ENCODE results near the gene KASH5.

Gene KASH5

DNA sequence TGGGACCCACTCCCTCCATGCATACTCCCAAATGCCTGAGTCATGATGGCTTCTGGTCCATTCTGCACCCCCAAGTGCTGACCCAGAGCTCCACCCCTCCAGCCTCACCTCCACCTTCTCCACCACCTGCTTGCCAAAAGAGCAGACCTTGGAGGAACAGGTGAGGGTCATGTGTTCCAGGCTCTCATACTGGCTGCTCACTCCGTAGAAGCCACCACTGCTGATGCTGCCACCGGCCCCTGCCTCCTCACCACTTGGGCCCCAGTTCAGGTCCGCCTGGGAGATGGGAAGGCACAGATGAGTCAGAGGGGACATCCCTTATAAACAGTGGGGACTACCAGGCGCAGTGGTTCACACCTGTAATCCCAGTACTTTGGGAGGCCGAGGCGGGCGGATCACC, 44.9 kb upstream of the KASH5 start:
- Histone ChIP-seq H3K9me3 (replicated peaks; ENCODE audit: insufficient read depth, low read length) (no peaks in the 10 kb centered on the region), H3K27ac (ENCODE audit: low read length) (no peak overlapping the region), H4K20me1 (ENCODE audit: insufficient read depth, low read length) (no peaks in the 10 kb centered on the region), H3K27me3 (replicated peaks; ENCODE audit: insufficient read depth, low read length) (no peaks in the 10 kb centered on the region; the same call in 1 of the 2 replicates), H3K9me2 (replicated peaks; ENCODE audit: insufficient read depth, low read length) (no peaks in the 10 kb centered on the region), H3F3A (ENCODE audit: insufficient read depth, low read length) (no peaks in the 10 kb centered on the region), H2AFZ (ENCODE audit: low read length) (no peak overlapping the region), H3K4me3 (ENCODE audit: low read length) (no peak overlapping the region), H3K9ac (ENCODE audit: low read length) (no peak overlapping the region), H3K79me2 (ENCODE audit: low read length) (no peaks in the 10 kb centered on the region), H3K4me2 (ENCODE audit: low read depth, low read length) (no peak overlapping the region), H3K4me1 (ENCODE audit: low read length) (no peaks in the 10 kb centered on the region), H3K36me3 (replicated peaks; ENCODE audit: insufficient read depth, low read length) (no peaks in the 10 kb centered on the region)
- DNase-seq = no peak
- TF ChIP-seq, protein P1, sequence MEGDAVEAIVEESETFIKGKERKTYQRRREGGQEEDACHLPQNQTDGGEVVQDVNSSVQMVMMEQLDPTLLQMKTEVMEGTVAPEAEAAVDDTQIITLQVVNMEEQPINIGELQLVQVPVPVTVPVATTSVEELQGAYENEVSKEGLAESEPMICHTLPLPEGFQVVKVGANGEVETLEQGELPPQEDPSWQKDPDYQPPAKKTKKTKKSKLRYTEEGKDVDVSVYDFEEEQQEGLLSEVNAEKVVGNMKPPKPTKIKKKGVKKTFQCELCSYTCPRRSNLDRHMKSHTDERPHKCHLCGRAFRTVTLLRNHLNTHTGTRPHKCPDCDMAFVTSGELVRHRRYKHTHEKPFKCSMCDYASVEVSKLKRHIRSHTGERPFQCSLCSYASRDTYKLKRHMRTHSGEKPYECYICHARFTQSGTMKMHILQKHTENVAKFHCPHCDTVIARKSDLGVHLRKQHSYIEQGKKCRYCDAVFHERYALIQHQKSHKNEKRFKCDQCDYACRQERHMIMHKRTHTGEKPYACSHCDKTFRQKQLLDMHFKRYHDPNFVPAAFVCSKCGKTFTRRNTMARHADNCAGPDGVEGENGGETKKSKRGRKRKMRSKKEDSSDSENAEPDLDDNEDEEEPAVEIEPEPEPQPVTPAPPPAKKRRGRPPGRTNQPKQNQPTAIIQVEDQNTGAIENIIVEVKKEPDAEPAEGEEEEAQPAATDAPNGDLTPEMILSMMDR (IDR thresholded peaks at IDR 0.05; ENCODE audit: low read length) = no peak
- TF ChIP-seq EZH2phosphoT487 (IDR thresholded peaks at IDR 0.05; ENCODE audit: low read length) = no peak
- TF ChIP-seq EZH2 (optimal IDR thresholded peaks at IDR 0.05; ENCODE audit: low read depth, low read length) = no peak

DNA sequence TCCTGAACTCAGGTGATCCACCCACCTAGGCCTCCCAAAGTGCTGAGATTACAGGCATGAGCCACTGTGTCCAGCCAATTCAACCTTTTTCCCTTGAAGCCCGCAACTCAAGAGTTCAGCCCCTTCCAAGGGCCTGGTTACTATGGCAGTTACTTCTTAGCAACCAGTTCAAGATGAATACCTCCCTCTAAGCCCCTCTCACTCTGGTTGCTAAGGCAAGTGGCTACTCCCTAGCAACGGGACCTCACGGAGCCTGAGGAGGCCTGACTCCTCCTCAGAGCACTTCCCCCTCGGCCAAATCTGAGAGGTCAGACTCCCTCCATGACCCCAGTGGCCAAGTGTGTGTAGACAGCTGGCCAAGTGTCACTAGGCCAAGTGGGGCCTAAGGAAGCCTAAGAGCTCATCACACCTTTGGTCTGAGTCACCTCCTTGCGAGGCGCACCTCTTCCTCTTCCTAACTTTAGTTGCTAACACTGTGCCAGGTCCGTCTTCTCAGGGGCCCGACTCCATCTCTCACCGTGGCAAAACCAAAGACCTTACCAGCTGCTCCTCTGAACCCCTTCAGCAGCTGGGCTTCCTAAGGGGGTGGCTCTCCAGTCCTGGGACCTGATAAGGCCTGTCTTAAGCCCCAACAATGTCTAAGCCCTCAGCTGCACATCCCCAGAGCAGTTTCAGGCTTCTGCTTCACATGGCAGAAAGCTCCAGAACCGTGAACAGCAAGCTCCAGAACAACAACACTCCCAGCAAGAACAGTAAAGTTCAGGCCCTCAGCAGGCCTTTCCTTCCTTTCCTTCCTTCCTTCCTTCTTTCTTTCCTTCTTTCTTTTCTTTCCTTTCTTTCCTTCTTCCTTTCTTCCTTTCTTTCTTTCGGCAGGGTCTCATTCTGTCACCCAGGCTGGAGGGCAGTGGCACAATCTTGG, 43.3 kb upstream of the KASH5 start:
- no peak overlapping the region for H3K27ac ChIP-seq (ENCODE audit: low read length)
- H3K4me1 ChIP-seq (ENCODE audit: low read length) = no peaks in the 10 kb centered on the region
- no peaks in the 10 kb centered on the region for H4K20me1 ChIP-seq (ENCODE audit: insufficient read depth, low read length)
- H3K9me2 ChIP-seq (replicated peaks; ENCODE audit: insufficient read depth, low read length) = no peaks in the 10 kb centered on the region
- no peak overlapping the region for H2AFZ ChIP-seq (ENCODE audit: low read length)
- DNase-seq = no peak
- no peaks in the 10 kb centered on the region for H3K9me3 ChIP-seq (replicated peaks; ENCODE audit: insufficient read depth, low read length)
- H3K36me3 ChIP-seq (replicated peaks; ENCODE audit: insufficient read depth, low read length) = no peaks in the 10 kb centered on the region
- H3K4me3 ChIP-seq (ENCODE audit: low read length) = no peak overlapping the region
- H3K4me2 ChIP-seq (ENCODE audit: low read depth, low read length) = no peak overlapping the region
- TF ChIP-seq EZH2 (optimal IDR thresholded peaks at IDR 0.05; ENCODE audit: low read depth, low read length) (no peak), EZH2phosphoT487 (IDR thresholded peaks at IDR 0.05; ENCODE audit: low read length) (no peak)
- TF ChIP-seq, protein P1 (IDR thresholded peaks at IDR 0.05; ENCODE audit: low read length) = no peak
- H3F3A ChIP-seq (ENCODE audit: insufficient read depth, low read length) = no peaks in the 10 kb centered on the region
- H3K9ac ChIP-seq (ENCODE audit: low read length) = no peak overlapping the region
- no peaks in the 10 kb centered on the region for H3K79me2 ChIP-seq (ENCODE audit: low read length)
- peaks cover 10% of the 10 kb centered on the region for H3K27me3 ChIP-seq (replicated peaks; ENCODE audit: insufficient read depth, low read length)

DNA sequence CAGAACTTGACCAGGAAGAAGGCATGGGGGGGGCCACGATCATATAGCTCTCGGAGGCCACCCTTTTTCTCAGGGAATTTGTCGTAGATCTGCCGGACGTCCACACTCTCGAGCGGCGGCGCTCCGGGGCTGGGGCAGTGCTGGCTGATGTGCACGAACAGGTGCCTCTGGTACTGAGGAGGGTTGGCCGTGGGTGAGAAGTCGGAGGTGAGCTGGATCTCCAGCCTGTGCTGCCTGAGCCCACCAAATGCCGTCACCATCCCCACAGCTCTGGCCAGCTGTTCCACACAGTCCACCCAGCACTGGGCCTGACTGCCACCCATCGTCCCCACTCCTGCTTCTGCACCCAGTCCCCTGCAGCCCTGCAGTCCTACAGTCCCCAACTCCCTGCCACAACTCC, 40.9 kb upstream of the KASH5 start:
- Histone ChIP-seq H3K9me3 (replicated peaks; ENCODE audit: insufficient read depth, low read length) (no peaks in the 10 kb centered on the region), H3K4me2 (ENCODE audit: low read depth, low read length) (no peak overlapping the region), H3F3A (ENCODE audit: insufficient read depth, low read length) (no peaks in the 10 kb centered on the region), H3K4me1 (ENCODE audit: low read length) (no peaks in the 10 kb centered on the region), H3K9me2 (replicated peaks; ENCODE audit: insufficient read depth, low read length) (no peaks in the 10 kb centered on the region), H3K27ac (ENCODE audit: low read length) (no peak overlapping the region), H3K79me2 (ENCODE audit: low read length) (no peaks in the 10 kb centered on the region), H3K36me3 (replicated peaks; ENCODE audit: insufficient read depth, low read length) (no peaks in the 10 kb centered on the region), H3K4me3 (ENCODE audit: low read length) (no peak overlapping the region), H2AFZ (ENCODE audit: low read length) (no peak overlapping the region), H3K9ac (ENCODE audit: low read length) (no peak overlapping the region), H3K27me3 (replicated peaks; ENCODE audit: insufficient read depth, low read length) (peaks cover 30% of the 10 kb centered on the region), H4K20me1 (ENCODE audit: insufficient read depth, low read length) (no peaks in the 10 kb centered on the region)
- no peak for TF ChIP-seq EZH2phosphoT487 (IDR thresholded peaks at IDR 0.05; ENCODE audit: low read length)
- TF ChIP-seq, protein P1 (IDR thresholded peaks at IDR 0.05; ENCODE audit: low read length) = no peak
- TF ChIP-seq EZH2 (optimal IDR thresholded peaks at IDR 0.05; ENCODE audit: low read depth, low read length) = no peak
- DNase-seq = no peak

Measured in MM.1S (cell line).